Stimulated activated CD8-positive, alpha-beta memory T cell treated with anti-CD3 and anti-CD28 coated beads, Interleukin-12 subunit alpha, Interleukin-12 subunit beta, amount 100 ng/mL, for 24 hours (primary cell): ENCODE measurements around the gene OXSR1.
"Not testable (repeated sequence)": the region's sequence is repeated elsewhere in the genome, so short reads cannot be mapped to it uniquely, and the experiment has no call there.

Source experiments
- DNase-seq: peaks from one replicate; pipeline ENCODE4 v3.0.0-alpha.2; 2020; ENCODE audit errors: extremely low read depth

Gene OXSR1

DNA sequence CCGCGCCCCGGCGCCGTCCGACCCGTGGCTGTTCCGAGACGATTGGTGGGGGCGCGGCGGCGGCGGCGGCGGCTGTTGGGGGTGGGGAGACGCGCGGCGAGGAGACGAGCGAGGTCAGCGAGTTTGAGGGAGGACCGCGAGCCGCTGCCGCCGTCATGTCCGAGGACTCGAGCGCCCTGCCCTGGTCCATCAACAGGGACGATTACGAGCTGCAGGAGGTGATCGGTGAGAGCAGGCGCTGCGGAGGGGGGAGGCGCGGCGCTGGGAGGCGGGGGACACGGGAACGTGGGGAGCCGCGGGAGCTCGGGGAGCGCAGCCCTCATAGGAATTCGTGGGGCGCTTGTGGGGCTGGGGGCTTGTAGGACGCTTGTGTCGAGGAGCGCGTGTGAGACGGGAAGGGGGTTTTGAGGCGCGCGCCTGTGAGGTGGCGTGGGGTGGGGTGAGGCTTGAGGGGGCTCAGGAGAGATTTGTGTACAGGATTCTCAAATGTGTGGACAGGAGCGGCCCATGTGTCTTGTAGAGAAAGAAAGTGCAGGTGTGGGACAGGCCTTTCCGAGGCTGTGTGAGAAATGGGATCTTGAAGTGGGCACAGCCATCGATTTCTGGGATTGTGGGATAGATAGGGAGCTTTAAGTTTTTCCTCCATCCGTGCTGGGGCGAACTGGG is 518 bp downstream of the OXSR1 start:
- DNase-seq, result no peak

GRCh38 chr3:38167591-38167990 is 2.3 kb downstream of the OXSR1 start:
- no peak for DNase-seq

DNA sequence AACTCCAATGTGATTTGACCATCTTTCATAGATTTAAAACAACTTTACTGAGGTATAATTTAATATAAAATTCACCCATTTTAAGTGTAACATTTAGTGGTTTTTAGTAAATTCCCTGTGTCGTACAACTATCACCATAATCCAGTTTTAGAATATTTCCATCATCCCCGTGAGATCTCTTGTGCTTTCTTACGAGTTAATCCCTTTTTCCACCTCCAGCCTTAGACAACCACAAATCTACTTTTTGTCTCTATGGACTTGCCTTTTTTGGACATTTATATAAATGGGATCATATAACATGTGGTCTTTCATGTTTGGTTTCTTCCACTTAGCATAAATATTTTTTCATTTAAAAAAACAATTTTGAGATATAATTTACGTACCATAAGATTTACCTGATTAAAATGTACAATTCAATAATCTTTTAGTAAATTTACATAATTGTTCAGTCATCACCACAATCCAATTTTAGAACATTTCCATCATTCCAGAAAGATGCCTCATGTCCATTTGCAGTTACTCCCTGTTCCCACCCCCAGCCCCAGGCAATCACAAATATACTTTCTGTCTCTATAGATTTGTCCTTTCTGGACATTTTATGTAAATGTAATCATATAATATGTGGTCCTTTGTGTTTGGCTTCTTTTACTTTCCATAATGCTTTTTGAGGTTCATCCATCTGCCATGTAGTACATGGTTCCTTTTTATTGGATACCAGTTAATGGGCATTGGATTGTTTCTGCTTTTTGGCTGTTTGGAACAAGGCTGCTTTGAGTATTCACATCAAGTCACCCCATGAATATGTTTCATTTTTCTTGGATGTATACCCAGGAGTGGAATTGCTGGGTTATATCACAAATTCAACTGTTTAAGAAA is 3.1 kb downstream of the OXSR1 start:
- DNase-seq, result no peak

GRCh38 chr3:38169027-38169317 is 3.6 kb downstream of the OXSR1 start:
- DNase-seq, result no peak

DNA sequence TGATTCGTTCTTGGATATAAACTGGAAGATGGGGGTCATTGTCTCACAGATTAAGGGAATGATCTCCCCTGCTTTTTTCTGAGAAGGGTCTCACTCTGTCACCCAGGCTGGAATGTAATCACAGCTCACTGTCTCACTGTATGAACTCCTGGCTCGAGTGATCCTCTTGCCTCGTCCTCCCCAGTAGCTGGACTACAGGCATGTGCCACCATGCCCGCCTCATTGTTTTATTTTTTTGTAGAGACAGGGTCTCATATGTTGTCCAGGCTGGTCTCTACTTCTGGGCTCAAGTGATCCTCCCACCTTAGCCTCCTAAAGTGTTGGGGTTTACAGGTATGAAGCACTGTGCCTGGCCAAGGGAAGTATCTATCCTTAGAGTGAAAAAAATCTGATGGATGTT is 5.4 kb downstream of the OXSR1 start:
- DNase-seq, result no peak

GRCh38 chr3:38171622-38172021 is 6.3 kb downstream of the OXSR1 start:
- no peak for DNase-seq

DNA sequence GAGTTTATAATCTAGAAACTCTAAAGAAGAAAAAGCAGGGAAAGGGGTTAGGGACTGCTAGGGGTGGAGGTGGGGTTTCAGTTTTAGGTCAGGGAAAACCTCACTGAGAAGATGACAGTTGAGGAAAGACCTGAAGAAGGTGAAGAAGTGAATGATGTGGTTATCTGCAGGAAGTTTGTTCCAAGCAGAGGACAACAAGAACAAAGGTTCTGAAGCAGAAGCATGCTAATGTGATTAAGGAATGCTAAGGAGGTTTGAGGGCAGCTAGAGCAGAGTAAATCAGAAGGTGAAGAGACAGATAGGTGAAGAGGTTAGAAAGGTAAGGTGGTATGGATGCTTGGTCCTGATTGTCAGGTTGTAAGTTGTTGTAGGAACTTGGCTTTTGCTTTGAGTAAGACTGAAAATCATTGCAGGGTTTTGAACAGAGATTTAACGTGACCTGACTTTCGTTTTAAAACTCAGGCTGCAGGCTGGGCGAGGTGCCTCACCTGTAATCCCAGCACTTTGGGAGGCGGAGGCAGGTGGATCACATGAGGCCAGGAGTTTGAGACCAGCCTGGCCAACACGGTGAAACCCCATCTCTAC is 8.6 kb downstream of the OXSR1 start:
- DNase-seq, result no peak

GRCh38 chr3:38177181-38177580 is 11.8 kb downstream of the OXSR1 start:
- no peak for DNase-seq

DNA sequence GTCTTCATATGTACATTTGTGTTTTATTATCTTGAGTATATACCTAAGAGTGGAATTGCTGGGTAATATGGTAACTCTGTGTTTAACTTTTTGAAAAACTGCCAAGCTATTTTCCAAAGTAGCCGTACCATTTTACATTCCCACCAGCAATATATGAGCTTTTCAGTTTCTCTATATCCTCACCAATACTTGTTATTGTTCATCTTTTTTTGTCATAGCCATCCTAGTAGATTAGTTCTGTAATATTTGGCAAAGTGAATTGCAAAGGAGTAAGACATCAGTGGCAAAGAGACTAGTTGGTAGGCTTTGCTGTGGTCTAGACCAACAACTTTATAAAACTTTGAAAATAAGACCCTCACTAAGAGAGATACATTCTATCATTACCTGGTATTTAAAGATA is 21.4 kb downstream of the OXSR1 start:
- DNase-seq, result no peak

GRCh38 chr3:38190481-38190881 is 25.1 kb downstream of the OXSR1 start:
- no peak for DNase-seq

DNA sequence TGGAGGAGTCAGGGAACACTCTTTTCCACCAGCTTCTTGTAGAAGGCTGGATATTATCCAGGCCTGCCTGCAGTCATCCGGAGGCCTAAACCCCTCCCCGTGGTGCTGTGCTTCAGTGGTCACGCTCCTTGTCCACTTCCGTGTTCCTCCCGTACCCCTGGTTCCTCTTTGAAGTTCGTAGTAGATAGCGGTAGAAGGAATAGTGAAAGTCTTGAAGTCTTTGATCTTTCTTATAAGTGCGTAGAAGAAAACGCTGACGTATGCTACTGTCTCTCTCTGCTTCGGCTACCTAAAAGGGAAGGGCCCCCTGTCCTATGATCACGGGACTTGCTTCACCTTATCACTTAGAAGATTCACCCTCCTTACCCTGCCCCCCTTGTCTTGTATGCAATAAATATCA is 37.6 kb downstream of the OXSR1 start:
- DNase-seq, result not testable (repeated sequence)

GRCh38 chr3:38203690-38204089 is 38.4 kb downstream of the OXSR1 start:
- DNase-seq, result no peak

DNA sequence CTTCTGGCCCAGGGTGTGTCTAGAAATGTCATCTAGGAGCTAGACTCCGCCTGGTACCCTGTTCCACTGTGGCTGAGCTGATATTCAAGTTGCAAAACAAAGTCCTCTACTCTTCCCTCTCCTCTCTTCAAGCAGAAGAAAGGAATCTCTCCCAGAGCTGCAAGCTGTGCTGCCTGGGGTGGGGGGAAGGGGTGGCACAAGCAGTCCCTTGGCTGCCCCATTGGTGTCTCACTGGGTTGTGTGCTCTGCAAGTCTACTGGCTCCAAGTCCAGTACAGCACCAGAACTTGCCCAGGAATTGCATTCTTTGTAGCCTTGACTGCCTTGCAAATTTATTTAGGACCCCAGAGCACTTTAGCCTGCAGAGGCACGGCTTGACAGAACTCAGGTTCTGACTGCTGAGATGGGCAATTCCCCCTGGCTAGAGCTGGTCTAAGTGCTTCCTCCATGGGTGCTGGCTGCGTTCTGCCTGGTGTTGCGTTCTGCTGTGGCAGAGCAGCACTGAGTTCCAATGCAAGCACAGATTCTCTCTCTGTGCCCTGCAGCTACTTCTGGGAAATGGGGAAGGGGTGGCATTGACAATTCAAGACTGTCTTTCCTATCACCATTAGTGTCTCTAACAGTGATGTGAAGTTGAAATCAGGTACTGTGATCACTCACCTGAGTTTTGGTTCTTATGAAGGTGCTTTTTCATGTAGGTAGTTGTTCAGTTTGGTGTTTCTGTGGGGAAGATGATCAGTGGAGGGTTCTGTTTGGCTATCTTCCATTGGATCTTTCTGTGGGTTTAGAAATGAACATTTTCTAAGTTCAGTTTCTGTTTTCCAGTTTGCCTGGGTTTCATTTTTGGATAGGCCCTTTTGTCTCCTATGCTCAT is 39.5 kb downstream of the OXSR1 start:
- no peak for DNase-seq

DNA sequence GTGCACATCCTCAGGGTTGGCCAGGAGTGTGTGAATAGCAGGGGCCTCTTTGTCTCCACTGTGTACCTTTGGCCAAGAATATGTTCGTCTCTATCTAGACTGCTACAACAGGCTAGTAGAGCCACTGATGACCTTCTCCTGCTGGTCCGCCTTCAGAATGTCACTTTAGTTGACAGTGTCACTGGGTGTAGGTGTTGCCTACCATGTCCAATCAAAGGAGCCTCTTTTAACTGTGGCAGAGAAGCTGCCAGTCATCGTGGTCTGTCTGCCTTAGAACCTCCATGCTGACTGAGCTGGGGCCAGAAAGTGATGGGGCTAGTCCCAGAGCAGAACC is 40.1 kb downstream of the OXSR1 start:
- no peak for DNase-seq

GRCh38 chr3:38207254-38208003 is 42.1 kb downstream of the OXSR1 start:
- no peak for DNase-seq

- no peak for DNase-seq
Observed at GRCh38 chr3:38210141-38210757, 44.9 kb downstream of the OXSR1 start.

GRCh38 chr3:38212141-38212540 is 46.8 kb downstream of the OXSR1 start:
- DNase-seq, result no peak

DNA sequence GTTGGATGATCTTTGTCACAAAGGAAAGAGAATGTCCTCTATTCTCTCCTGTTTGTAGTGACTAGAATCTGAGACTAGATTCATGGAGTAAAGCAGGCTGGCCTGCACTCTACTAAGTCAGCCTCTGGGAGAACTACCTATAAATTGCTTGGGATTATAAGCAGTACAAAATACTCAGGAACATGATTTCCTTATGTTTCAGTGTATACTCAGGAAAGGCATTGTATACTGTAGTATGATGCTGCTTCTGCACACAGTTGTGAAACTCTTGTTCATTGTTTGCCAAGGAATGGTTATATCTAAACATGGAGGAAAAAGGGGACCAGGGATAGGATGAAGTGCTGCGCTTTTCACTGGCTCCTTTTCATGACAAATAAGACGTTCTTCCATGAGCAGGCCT is 49.2 kb downstream of the OXSR1 start:
- DNase-seq, result no peak

DNA sequence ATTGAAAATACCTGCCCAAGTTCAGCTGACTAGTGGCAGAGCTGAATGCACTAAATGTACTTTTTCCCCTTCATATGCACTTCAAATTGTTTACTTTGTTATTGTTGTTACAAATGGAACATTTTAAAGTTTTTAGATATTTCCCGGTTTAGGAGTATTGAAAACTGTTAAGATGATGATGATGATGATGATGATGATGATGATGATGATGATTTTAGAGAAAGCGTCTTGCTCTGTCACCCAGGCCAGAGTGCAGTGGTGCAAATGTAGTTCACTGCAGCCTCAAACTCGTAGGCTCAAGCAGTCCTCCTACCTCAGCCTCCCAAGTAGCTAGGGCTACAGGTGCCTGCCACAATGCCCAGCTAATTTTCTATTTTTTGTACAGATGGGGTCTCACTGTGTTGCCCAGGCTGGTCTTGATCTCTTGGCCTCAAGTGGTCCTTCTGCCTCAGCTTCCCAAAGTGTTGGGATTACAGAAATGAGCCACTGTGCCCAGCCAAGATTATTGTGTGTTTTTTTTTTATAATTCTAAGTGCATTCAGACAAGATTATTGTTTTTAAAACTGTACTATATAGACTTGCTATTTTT is 54.4 kb downstream of the OXSR1 start:
- DNase-seq, result no peak

DNA sequence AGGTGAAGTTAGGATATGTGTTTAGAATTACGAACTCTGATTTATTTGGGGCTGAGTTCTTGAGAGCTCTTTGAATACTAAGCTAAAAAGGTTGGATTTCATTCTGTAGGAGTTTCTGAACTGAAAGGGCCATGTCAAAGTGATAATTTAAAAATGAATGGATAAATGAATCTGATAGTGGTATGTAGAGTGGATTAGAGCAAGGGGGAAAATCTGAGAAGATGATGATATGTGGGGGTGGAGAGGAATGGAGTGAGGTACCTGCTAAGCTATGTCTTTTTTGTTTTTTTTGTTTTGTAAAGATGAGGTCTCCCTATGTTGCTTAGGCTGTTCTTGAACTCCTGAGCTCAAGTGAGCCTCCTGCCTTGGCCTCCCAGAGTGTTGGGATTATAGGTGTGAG is 55.7 kb downstream of the OXSR1 start:
- no peak for DNase-seq
